CD4-positive, alpha-beta T cell treated with Interleukin-15 for 1 hour (primary cell): ENCODE data around the gene MT1F.
"Not testable (repeated sequence)": the region's sequence is repeated elsewhere in the genome, so short reads cannot be mapped to it uniquely, and the experiment has no call there.

Experiments used
- DNase-seq: peaks from one replicate; pipeline ENCODE4 v3.0.0-alpha.2; 2020

MT1F gene

DNA sequence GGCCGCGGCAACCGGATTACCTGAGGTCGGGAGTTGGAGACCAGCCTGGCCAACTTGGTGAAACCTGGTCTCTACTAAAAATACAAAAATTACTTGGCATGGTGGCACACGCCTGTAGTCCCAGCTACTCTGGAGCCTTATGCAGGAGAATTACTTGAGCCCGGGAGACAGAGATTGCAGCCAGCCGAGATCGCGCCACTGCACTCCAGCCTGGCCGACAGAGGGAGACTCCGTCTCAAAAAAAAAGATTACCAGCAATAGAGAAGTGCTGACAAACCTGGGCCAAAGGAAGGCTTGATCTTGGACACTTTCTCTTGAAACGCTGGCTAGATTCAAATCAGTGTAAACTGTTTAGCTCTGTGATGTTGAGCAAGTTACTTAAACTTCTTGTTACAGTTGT lies 16.2 kb downstream of the MT1F start:
- DNase-seq: peak; percentile 25

DNA sequence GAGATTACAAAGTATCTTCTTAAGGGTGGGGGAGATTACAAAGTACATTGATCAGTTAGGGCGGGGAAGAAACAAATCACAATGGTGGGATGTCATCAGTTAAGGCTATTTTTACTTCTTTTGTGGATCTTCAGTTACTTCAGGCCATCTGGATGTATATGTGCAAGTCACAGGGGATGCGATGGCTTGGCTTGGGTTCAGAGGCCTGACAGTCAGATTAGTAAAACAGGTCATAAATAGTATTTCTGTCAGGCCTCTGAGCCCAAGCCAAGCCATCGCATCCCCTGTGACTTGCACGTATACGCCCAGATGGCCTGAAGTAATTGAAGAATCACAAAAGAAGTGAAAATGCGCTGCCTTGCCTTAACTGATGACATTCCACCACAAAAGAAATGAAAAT lies 16.8 kb downstream of the MT1F start:
- not testable (repeated sequence) for DNase-seq

DNA sequence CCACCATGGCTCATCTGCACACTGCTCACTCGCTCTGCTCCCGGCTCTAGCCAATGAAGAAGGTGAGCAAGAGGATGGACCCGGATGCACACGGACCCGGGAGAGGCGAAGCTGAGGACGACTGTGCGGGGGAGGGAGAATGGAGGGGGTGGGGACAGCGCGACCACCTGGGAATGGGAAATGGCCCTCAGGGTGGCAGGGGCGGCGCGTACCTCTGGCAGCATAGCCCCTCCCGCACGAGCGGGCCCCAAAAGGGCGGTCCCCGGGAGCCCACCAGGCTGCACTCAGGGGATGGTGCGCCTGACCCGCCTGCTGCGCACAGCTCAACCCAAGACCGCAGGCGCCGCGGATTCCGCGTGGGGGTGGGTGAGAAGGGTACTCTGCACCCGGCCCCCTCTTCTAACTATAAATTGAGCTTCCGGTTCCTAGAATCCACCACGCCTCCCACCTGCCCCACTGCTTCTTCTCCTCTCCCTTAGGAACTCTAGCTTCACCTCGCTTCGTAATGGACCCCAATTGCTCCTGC lies 18.0 kb downstream of the MT1F start:
- DNase-seq: peak; percentile 43

DNA sequence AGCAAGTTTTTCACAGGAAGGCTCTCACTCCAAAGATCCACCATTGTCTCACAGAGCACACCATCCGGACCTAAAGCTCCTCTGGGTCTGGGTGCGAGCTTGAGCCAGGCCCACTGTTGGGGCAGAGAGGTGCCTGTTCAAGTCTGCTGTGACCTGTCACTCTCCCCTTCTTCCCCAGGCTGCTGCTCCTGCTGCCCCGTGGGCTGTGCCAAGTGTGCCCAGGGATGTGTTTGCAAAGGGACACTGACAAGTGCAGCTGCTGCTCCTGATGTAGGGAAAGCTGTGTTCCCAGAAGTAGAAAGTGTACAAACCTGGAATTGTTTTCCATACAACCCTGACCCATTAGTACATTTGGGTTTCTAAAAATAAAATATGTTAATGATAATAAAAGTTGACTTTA lies 19.7 kb downstream of the MT1F start:
- no peak for DNase-seq

DNA sequence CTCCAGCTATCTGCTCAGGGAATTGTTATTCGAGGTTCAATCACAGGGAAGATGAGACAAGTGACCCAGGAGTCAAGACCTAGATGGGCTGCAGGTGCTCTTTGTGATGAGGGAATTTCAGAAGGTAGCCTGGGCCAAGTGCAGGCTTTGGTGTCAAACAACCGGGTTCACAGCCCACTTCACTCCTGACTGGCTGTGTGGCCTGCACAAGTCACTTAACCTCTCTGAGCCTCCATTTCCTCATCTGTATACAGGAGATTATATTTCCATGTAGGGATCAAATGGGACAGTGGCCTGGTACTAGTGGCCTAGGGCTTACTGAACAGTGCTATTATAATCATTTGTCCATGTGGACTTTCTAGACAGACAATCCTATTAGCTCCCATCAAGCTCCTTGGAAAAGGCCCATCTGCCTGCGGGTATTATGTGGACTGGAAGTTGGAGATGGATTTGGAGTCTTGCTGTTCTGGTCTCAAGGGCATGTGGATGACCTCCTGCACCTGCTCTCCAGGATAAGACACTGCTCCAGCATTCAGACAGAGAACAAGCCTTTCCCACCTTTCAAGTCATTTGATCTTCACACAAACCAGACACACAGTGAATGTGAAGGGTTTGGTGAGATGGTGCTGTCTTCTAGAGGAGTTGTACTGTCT lies 21.4 kb downstream of the MT1F start:
- no peak for DNase-seq

DNA sequence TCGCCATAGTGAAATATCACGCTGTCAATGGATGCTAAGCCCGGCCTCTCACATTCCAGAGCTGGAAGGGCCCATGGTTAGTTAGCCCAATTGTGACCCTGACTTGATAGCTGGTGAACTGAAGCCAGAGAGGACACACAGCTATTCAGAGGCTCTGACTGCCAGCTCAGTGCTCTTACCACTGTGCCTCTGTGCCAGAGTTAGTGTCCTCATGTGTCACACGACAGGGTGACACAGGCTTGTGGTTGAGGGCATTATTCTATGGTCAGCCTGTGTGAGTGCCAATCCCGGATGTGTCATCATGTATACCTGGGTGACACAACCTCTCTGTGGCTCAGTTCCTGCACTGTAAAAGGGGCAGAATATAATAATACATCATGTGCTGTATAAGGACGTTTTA lies 22.1 kb downstream of the MT1F start:
- DNase-seq: no peak

DNA sequence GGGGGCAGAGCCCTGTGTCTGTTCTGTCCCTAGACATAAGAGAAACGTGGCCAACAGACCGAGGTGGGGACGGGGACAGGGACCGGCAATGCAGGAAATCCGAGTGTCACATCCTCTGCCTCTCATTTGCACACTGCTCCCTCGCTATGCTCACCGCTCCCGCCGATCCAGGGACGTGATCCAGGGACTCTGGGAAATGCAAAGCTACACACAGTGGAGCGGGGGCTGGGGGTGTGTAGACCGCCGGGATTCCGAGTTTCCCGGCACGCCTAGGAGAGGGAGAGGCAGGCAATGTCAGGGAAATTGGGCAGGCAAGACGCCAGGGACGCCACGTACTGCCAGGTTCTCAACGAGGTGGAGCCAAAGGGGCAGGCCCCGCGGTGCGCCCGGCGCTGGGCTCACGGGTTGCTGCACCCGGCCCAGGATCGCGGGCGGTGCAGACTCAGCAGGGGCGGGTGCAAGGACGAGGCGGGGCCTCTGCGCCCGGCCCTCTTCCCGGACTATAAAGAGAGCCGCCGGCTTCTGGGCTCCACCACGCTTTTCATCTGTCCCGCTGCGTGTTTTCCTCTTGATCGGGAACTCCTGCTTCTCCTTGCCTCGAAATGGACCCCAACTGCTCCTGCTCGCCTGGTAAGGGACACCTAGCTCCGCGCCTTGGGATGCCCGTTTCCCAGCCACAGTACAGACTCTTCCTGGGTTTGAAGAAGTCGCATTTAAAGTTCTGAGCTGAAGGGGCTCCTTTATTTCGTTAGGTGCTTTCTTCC lies 24.4 kb downstream of the MT1F start, which contains the start of gene MT1X:
Gene MT1X (plus strand): TSS at position 532 of the 764 bp plus-strand sequence. CDS start 71 bp downstream, at position 603.
- peak; percentile 87 for DNase-seq

DNA sequence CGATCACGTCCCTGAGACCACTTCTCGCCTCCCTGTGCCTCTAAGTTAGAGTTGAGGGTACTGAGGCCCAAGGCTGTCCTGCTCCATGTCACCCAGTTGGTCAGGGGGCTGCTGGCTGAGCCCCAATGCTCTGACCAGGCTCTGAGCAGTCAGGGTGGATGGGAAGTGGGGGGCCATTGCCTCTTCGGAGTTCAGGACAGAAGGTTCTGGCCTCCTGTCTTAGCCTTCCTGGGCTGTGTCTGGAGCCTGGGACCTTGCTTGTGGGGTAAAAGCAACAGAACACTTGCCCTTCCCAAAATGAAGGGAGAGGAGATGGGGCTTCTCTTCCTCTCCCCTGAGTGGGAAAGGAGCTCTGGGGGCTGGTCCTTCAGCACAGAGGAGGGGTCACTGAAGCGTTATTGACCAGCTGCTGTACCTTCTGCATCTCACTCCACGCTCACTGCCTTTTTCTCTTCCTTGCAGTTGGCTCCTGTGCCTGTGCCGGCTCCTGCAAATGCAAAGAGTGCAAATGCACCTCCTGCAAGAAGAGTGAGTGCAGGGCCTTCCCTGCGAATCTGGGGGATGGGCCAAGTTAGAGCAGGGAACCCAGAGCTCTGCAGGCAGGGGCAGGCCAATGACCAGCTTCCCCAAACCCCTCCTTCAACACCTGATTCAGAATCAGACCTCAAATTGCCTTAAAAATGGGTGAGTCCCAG lies 25.1 kb downstream of the MT1F start:
- DNase-seq: no peak

DNA sequence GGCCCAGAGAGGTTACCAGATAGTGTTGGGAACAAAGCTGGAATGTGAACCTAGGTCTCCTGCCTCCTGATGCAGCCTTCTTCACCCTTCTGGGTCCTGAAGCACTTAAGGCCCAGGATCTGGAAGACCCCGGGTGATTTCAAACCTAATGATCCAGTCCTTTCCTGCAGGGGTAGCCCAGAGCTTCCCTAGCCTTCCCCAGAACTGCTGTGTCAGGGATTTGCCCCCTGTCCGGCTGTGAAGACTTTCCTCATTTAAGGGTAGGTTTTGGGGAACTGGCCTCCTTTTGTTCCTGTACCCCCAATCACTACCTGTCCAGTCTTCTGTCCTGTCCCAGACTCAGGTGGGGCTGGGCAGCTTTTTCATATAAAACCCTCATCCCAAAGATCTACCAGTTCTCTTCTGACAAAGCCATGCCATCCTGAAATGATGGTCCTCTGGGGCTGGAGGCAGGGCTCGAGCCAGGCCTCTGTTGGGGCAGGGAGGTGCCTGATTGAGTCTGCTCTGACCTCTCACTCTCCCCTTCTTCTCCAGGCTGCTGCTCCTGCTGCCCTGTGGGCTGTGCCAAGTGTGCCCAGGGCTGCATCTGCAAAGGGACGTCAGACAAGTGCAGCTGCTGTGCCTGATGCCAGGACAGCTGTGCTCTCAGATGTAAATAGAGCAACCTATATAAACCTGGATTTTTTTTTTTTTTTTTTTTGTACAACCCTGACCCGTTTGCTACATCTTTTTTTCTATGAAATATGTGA lies 25.8 kb downstream of the MT1F start:
- DNase-seq: no peak

DNA sequence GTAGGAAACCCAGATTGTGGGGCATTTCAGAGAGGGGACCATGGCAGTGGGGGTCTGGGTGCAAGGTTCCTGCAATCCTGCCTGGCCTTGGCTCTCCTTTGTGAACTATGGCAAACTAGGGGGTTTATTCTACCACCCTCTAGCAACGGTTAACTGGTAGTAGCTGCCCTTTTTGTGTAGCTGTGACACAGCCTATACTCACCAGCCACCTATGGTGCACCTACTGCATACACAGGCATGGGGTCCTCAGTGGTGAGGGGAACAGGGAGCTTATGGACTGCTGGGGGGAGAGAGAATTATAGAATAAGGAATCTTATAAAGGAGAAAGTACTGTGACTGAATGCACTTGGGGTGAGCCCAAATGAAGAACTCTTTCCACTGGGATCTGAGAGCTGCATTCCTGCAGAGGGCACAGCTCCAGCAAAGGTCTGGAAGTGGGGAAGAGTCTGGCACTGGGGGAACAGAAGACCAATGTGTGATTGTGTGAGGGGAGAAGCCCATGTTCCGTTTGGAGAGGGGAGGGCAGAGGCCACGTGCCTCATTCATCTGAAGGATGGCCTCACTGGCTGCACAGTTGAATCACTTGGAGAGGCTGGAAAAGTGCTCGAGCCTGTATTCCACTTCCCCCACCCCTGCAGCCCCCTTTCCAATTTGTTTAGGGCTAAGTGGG lies 26.6 kb downstream of the MT1F start:
- no peak for DNase-seq

DNA sequence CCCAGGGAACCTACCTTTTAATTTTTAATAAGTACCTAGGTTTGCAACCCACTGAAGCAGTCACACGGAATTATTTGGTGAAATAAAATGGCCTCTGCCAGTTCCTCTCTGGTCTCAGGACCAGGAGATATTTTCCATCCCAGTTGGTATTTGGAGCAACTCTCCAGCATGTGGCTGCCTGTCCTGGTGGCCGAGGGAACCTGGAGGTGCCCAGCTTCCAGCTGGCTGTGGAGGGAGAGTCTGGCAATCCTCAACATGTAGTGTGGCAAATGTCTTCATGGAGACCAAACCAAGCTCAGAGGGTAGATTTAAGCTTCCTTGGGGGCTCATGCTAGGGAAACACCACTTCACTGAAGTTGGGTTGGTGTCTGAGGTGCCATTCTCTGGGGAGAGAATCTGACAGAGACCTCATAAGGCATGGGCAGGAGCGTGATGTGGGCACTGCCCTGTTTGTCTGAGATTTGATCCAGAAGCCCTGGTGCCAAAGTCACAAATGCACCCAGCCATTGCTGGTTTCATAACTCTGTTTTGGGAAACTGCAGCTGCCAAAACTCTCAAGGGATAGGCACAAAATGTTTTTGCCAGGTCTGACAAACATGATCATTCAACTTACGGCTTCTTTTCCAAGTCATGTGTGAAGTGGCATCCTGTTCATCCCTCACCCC lies 27.3 kb downstream of the MT1F start:
- no peak for DNase-seq

DNA sequence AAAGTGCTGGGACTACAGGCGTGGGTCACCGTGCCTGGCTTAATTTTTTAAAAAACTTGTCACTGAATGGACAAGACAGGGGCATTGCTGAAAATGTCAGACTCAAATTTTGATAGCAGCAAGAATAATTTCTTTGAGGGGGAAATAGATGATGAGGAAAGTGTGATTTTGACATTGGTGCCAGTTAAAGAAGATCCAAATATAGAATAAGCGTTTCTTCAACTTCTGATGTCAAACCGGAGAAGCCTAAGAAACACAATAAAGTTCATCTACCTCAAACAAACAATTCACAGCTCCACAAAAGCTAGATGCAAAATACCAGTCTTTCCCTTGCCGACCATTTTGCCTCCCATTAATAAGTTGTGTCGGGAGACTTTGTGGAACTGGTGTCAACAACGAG lies 29.0 kb downstream of the MT1F start:
- no peak for DNase-seq

DNA sequence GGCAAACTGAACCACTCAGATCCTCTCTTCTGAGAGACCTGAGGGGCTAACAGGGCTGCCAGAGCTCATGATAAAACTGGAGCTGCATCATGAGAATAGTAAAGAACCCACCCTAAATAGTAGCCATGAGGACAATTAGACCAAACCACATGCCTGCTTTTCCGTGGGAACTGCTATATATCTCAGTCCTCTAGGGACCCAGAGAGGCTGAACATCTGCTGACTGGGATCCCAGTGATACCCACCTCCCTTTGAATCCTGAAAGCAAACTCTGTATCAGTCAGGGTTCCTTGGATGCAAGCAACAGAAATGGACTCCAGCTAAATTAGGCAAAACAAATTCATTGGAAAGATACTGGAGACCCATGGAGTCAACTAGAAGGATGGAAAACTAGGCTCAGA lies 31.0 kb downstream of the MT1F start:
- no peak for DNase-seq

DNA sequence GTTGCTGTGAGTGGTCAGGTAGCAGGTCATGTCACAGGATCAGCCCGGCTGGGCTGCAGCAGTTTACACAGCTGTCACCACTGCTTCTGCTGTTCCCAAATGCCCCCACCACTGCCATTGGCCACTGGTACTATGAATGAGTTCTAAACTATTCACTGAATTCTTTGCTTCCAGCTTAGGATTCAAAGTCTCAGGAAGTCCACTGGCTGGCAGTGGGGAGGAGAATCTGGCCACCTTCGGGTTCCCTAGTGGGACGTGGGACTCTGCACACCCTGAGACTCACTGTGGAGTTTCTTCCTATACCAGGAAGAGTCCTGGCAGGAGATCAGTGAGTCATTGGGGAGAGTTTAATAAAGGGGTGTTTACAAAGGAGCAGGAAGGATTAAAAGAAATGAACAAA lies 31.4 kb downstream of the MT1F start:
- DNase-seq: no peak

DNA sequence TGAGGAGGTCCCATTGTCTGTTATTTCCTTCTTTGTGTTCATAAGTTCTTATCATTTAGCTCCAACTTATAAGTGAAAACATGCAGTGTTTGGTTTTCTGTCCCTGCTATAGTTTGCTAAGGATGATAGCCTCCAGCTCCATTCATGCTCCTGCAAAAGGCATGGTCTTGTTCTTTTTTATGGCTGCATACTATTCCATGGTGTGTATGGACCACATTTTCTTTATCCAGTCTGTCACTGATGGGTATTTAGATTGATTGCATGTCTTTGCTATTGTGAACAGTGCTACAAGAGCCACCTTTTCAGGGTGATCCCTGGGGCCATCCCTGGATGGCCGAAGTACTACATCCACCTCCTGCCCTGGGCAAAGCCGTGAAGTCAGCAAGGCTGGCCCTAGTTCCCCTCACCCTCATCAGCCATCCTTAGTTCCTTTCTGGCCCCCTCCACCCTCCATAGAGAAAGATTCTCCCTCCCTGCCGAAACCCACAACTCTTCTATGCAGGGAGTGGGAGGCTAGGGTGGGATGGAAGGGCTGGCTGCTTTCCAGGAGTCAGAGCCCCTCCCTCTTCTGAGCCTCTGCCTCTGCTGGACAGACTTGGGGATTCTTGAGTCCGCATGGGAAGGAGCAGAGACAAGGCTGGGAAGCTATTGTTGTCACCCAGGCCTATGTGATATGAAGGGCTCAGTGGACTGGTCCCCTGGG lies 32.8 kb downstream of the MT1F start:
- DNase-seq: no peak

DNA sequence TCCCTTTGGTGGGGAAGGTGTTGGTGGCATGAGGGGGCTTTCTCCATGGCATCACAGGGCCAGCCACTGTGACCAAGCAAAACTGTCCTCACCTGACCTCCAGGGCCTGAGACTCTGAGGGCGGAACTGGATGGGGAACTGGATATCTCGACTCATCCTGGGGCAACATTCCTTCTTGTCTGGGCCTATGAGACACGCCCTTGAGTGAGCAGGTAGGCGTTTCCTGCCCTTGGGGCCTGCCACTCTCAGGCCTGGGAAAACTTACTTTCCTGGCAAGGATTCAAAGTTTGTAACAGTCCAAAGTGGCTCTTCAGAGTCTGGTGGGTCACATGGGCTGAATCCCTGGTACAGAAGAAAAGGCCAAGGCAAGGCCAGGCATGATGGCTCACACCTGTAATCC lies 34.1 kb downstream of the MT1F start:
- no peak for DNase-seq

DNA sequence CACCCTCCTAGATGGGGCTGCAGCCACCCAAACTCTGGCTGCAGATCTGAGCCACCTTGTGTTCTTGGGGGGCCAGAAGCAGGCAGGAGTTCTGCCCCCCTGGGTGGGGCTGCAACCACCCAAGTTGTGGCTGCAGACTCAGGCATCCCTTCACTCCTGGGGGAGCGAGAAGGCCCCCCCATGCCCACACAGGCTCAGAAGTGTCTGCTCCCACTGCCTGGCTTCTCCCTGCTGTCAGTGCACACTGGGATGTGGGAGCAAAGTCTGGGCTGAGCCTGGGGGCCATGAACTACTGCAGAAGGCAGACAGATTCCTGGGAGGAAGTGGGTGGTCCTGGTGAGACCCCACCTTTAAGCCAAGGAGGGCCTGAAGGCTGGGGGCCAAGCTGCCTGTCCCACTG lies 37.5 kb downstream of the MT1F start:
- no peak for DNase-seq

DNA sequence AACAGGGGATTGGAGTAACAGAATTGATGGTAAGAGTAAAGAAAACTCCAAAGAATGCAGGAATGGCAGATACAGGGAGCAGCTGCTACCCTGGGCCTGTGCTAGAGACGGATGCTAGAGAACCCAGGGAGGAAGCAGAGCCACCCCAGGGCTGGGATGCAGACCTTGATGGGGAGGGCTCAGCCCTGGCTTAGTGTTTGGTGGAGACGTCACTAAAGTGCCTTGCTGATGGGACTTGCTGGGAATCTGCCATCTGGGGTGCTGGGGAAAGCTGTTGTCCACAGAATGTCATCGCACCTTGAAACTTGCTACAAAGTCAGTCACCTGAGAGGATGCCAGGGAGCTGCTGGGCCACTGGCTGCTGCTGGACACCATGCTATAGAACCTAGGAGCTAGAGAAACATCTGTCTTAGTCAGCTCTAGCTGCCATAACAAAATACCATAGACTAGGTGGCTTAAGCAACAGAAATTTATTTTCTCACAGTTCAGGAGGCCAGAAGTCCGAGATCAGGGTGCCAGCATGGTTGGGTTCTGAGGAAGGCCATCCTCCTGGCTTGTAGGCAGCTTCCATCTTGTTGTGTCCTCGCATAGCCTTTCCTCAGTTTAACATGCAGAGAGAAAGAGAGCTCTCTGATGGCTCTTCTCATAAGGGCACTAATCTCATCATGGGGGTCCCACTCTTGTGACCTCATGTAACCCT lies 39.8 kb downstream of the MT1F start:
- no peak for DNase-seq

DNA sequence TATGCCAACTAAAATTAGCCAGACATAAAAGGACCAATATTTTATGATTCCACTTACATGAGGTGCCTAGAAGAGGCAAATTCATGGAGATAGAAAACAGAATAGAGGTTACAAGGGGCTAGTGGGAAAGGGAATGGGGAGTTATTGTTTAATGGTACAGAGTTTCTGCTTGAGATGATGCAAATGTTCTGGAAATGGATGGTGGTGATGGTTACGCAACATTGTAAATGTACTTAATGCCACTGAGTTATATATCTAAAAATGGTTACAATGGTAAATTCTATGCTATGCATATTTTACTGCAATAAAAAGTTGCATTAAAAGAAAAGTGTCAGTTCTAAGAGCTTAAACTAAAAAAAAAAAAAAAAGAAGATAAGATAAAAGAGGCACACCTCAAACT lies 42.4 kb downstream of the MT1F start:
- DNase-seq: no peak

DNA sequence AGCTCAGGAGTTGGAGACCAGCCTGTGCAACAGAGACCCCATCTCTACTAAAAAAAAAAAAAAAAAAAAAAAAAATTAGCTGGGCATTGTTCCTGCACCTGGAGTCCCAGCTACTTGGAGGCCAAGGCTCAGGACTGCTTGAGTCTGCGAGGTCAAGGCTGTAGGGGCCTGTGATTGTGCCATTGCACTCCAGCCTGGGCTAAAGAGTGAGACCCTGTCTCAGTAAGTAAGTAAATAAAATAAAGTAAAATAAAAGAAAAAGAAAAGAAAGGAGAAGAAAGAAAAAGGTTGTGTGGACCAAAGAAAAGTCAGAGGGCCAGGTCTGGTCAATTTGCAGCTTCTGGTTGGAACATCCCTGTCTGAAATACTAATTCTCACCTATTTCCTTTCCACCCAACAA lies 42.9 kb downstream of the MT1F start:
- no peak for DNase-seq

DNA sequence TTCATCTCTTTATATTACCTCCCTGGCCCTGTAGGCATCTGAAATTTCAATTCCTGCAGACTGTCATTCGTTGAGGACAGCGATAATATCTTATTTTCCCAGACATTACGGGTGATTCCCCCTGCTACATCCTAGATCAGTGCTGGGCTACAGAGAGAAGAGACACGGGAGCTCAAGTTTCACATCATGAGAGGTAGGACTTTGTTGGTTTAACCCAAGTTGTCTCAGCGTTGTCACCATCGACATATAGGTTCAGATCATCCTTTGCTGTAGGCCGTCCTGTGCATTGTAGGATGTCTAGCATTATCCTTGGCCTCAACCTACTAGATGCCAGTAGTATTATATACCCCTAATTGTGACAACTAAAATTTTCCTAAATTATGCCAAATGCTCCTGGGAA lies 43.8 kb downstream of the MT1F start:
- DNase-seq: no peak
